ENCODE results near the gene RDH8. TPM values are rescaled to one million over a fixed set of nuclear protein-coding genes. Genes with fewer than 3 reads are reported as not detected.

The RDH8 gene
- polyA plus RNA-seq, 1 donor (not counting 4 experiments of a cell fraction or from before 2014, with no cell fraction given): not detected

DNA sequence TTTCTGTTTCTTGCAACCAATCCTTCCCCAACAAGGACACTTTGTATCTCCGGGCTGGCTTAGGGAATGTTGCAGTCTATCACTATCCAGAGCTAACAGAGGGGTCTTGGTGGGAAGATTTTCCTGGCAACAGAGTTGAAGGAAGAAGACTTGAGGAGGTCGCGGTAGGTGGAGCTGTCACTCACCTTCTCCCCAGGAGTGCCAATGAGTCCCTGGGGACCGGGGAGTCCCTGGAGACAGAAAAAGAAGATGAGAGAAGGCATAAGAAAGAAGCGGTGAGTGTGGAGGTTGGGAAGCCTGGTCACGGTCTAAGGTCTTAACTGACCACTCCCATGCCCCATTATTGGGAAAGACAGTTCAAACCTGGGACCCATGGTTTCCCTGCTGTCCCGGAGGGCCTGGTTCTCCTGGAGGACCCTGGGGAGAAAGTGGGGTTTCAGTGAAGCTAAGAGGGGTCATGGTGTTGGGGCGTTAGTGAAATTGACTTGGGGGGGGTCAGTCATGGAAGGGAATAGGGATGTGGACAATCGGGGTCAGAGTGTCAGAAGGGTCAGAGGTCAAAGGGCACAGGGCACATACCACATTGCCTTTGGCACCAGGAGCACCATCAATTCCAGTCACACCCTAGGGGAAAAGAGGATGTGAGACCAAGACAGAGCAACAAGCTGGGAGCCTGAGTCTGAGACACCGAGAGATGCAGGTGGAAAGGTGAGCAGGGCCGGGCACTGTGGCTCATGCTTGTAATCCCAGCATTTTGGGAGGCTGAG is 21.7 kb upstream of the RDH8 start:
- dilution Hi-C loops (cut with MboI; ENCODE audit: extremely low pct_ligation_motif_present, low sequenced_read_pairs): no loop called here
- H2AFZ ChIP-seq (ENCODE audit: control insufficient read depth, low read length): no peak overlapping the region
- DNase-seq (ENCODE audit: low read depth, low spot score) (no peak), FAIRE-seq (no peak)
- H3K4me1 ChIP-seq (ENCODE audit: control insufficient read depth, extremely low read depth, insufficient read depth, low read length): no peaks in the 10 kb centered on the region
- no peak overlapping the region for H3K4me2 ChIP-seq (ENCODE audit: control insufficient read depth, extremely low read depth, insufficient read depth, low read depth, low read length)
- H3K9ac ChIP-seq (ENCODE audit: control insufficient read depth, extremely low read depth, insufficient read depth, low read length): no peak overlapping the region
- no peaks in the 10 kb centered on the region for H3K36me3 ChIP-seq (ENCODE audit: control insufficient read depth in 2 of 2, extremely low read depth in 1 of 2, insufficient read depth in 2 of 2, low read length in 2 of 2)
- H3K27ac ChIP-seq (ENCODE audit: control insufficient read depth, insufficient read depth, low read length): no peak overlapping the region
- TF ChIP-seq EZH2 (IDR thresholded peaks at IDR 0.05; ENCODE audit: low read length): no peak
- TF ChIP-seq, protein P1, sequence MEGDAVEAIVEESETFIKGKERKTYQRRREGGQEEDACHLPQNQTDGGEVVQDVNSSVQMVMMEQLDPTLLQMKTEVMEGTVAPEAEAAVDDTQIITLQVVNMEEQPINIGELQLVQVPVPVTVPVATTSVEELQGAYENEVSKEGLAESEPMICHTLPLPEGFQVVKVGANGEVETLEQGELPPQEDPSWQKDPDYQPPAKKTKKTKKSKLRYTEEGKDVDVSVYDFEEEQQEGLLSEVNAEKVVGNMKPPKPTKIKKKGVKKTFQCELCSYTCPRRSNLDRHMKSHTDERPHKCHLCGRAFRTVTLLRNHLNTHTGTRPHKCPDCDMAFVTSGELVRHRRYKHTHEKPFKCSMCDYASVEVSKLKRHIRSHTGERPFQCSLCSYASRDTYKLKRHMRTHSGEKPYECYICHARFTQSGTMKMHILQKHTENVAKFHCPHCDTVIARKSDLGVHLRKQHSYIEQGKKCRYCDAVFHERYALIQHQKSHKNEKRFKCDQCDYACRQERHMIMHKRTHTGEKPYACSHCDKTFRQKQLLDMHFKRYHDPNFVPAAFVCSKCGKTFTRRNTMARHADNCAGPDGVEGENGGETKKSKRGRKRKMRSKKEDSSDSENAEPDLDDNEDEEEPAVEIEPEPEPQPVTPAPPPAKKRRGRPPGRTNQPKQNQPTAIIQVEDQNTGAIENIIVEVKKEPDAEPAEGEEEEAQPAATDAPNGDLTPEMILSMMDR (optimal IDR thresholded peaks at IDR 0.05 in 1 of 3, IDR thresholded peaks at IDR 0.05 in 1 of 3, conservative IDR thresholded peaks at IDR 0.05 in 1 of 3; ENCODE audit: extremely low read depth in 1 of 3, insufficient read depth in 2 of 3, low read length in 3 of 3): no peak
- no peaks in the 10 kb centered on the region for H3K79me2 ChIP-seq (ENCODE audit: control insufficient read depth, insufficient read depth, low read length)
- H3K4me3 ChIP-seq (ENCODE audit: control insufficient read depth in 2 of 3, extremely low read depth in 1 of 3, insufficient read depth in 2 of 3, low read depth in 1 of 3, low read length in 3 of 3): no peak overlapping the region
- H3K9me3 ChIP-seq (ENCODE audit: control insufficient read depth, low read depth, low read length): no peaks in the 10 kb centered on the region
- no peaks in the 10 kb centered on the region for H4K20me1 ChIP-seq (ENCODE audit: control insufficient read depth, extremely low read depth, insufficient read depth, low read length)
- no peaks in the 10 kb centered on the region for H3K27me3 ChIP-seq (ENCODE audit: control insufficient read depth, extremely low read depth, insufficient read depth, low read length)
- H3K9me1 ChIP-seq (ENCODE audit: control insufficient read depth, extremely low read depth, insufficient read depth, low read length): no peaks in the 10 kb centered on the region

DNA sequence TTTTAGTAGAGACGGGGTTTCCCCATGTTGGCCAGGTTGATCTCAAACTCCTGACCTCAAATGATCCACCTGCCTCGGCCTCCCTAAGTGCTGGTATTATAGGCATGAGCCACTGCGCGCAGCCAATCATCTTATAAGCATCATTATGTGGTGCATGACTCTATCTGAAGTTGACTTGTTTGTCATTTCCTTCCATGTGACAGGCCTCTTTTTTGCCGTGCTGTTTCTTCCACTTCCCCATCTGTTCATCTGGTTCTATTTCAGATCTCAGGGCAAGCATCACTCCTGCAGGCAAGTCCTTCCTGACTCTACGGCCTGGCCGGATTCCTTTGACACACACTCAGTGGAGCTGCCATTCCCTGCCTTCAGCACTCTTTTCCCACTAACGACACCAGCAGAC is 18.2 kb upstream of the RDH8 start:
- Histone ChIP-seq H3K36me3 (ENCODE audit: control insufficient read depth in 2 of 2, extremely low read depth in 1 of 2, insufficient read depth in 2 of 2, low read length in 2 of 2) (no peaks in the 10 kb centered on the region), H3K9me1 (ENCODE audit: control insufficient read depth, extremely low read depth, insufficient read depth, low read length) (no peaks in the 10 kb centered on the region), H4K20me1 (ENCODE audit: control insufficient read depth, extremely low read depth, insufficient read depth, low read length) (no peaks in the 10 kb centered on the region), H3K9ac (ENCODE audit: control insufficient read depth, extremely low read depth, insufficient read depth, low read length) (no peak overlapping the region), H3K4me3 (ENCODE audit: control insufficient read depth in 2 of 3, extremely low read depth in 1 of 3, insufficient read depth in 2 of 3, low read depth in 1 of 3, low read length in 3 of 3) (no peak overlapping the region), H3K4me2 (ENCODE audit: control insufficient read depth, extremely low read depth, insufficient read depth, low read depth, low read length) (no peak overlapping the region), H3K4me1 (ENCODE audit: control insufficient read depth, extremely low read depth, insufficient read depth, low read length) (no peaks in the 10 kb centered on the region), H3K9me3 (ENCODE audit: control insufficient read depth, low read depth, low read length) (no peaks in the 10 kb centered on the region), H3K27me3 (ENCODE audit: control insufficient read depth, extremely low read depth, insufficient read depth, low read length) (no peaks in the 10 kb centered on the region), H3K79me2 (ENCODE audit: control insufficient read depth, insufficient read depth, low read length) (no peaks in the 10 kb centered on the region), H2AFZ (ENCODE audit: control insufficient read depth, low read length) (no peak overlapping the region), H3K27ac (ENCODE audit: control insufficient read depth, insufficient read depth, low read length) (no peak overlapping the region)
- dilution Hi-C loops (cut with MboI; ENCODE audit: extremely low pct_ligation_motif_present, low sequenced_read_pairs): no loop called here
- no peak for TF ChIP-seq EZH2 (IDR thresholded peaks at IDR 0.05; ENCODE audit: low read length)
- TF ChIP-seq, protein P1 (optimal IDR thresholded peaks at IDR 0.05 in 1 of 3, IDR thresholded peaks at IDR 0.05 in 1 of 3, conservative IDR thresholded peaks at IDR 0.05 in 1 of 3; ENCODE audit: extremely low read depth in 1 of 3, insufficient read depth in 2 of 3, low read length in 3 of 3): no peak
- no peak for FAIRE-seq
- no peak for DNase-seq (ENCODE audit: low read depth, low spot score)

Measured in keratinocyte (primary cell).